ENCODE results near the gene ZNF222.

ZNF222 gene

DNA sequence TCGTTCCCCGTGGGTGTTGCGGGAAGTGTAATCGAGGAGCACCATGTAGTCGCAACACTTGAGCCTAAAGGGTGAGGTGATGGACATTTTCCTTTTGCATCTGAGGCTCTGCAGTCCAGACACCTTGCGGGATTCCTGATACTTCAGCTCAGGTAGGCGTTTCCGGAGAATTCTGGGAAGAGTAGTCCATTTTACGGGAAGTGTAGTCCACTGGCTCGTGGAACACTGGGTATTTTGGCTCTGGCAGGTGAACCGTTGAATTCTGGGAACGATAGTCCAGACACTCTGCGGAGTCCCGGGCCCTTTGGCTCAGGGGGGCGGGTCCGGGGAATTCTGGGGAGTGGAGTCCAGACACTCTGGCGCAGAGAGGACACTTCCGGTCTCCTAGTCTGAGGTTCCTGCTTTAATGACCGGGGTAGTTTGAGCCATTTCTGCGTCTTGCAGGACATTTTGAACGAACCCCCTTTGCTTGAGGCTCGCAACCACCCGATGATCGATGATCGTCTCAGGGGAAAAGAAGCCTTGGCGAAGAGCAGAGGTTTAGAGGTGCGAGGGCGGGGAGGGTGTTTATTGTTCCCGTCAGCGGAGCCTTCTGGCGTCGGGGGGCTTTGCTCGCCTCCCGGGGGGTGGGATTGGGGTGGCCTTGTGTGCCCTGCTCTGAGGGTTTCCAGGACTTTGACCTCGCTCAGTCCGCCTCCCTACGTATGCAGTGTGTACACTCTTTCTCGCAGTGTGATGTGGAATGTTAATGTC, 26.6 kb downstream of the ZNF222 start, which contains the start of gene ZNF223:
ZNF223 (plus strand) TSS at position 387 of the 753 bp plus-strand sequence. CDS start 3,141 bp downstream, outside the sequence.
- peak within 1 kb of the TSS; percentile 80 for H3K27ac ChIP-seq

DNA sequence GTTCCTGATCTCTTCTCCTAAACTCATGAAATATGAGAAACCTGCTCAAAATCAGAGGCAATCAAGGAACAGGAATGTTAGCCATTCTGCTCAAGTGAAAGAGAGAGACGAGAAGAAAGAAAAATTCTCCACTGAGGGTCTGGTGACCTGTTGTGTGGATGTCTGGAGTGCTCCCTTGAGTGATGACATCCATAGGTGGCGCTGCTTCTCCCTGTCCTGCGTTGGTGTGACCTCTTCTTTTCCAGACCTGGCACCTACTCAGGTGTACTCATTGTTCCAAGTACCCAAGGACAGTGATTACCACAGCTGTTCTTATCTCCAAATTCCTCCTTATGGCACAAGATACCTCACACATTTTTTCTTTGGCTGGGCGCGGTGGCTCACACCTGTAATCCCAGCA, 30.7 kb downstream of the ZNF222 start:
- DNase-seq (ENCODE audit: low read depth, low spot score): no peak
- H3K27ac ChIP-seq: no peak overlapping the region

More for the DNA sequence above, 26.6 kb downstream of the ZNF222 start, which contains the start of gene ZNF223:
- peak; percentile 70 for DNase-seq (ENCODE audit: low read depth, low spot score)

DNA sequence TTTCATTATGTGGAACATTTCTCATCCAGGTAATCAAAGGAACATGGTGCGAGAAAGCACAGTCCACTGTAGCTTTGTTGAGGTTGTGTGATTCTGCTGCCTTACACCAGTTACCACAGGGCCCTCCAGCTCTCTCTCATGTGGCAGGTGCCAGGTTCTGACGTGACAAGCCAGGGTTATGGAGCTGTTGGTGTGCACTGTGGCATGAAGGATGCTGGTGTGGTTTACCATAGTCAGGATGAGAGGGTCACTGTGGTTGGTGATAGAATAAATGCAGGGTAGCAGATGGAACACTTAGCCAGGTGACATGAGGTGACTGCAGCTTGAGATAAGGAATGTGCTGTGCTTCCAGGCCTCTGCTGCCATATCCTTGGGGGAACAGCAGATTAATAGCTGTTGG, 34.0 kb downstream of the ZNF222 start:
- H3K27ac ChIP-seq: no peak overlapping the region
- DNase-seq (ENCODE audit: low read depth, low spot score): no peak

DNA sequence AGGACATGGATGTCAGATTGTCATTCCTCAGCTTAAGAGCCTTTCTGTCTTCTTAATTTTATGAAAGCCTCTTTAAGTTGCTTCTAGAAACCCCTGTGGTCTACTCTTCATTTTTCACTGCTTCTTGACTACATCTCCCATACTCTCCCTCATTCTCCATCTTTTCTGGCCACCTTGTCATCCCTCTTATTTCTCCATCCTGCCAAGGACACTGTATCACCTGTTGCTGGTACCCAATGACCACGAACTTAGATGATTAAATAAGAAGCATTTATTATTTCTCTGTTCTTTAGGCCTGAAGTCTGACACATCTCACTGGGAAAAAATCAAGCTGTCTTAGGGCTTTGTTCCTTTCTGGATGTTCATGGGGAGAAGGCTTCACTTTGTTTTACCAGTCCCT, 35.9 kb downstream of the ZNF222 start:
- no peak for DNase-seq (ENCODE audit: low read depth, low spot score)
- H3K27ac ChIP-seq: no peak overlapping the region

DNA sequence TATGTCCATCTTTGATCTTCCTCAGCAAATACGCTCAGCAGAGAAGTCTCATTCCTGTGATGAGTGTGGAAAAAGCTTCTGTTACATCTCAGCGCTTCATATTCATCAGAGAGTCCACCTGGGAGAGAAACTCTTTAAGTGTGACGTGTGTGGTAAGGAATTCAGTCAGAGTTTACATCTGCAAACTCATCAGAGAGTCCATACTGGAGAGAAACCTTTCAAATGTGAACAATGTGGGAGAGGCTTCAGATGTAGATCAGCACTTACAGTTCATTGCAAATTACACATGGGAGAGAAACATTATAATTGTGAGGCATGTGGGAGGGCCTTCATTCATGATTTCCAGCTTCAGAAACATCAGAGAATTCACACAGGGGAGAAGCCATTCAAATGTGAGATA, 41.1 kb downstream of the ZNF222 start:
- no peak for DNase-seq (ENCODE audit: low read depth, low spot score)
- no peak overlapping the region for H3K27ac ChIP-seq

DNA sequence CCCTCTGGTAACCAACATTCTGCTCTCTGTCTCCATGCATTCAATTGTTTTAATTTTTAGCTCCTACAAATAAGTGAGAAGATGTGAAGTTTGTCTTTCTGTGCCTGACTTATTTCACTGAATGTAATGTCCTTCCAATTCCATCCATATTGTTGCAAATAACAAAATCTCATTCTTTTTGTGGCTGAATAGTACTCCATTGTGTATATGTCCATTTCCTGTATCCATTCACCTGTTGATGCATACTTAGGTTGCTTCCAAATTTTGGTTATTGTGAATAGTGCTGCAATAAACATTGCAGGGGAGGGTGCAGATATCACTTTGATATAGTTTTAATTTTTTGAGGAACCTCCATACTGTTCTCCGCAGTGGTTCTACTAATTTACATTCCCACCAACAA, 44.2 kb downstream of the ZNF222 start:
- no peak overlapping the region for H3K27ac ChIP-seq
- DNase-seq (ENCODE audit: low read depth, low spot score): no peak

DNA sequence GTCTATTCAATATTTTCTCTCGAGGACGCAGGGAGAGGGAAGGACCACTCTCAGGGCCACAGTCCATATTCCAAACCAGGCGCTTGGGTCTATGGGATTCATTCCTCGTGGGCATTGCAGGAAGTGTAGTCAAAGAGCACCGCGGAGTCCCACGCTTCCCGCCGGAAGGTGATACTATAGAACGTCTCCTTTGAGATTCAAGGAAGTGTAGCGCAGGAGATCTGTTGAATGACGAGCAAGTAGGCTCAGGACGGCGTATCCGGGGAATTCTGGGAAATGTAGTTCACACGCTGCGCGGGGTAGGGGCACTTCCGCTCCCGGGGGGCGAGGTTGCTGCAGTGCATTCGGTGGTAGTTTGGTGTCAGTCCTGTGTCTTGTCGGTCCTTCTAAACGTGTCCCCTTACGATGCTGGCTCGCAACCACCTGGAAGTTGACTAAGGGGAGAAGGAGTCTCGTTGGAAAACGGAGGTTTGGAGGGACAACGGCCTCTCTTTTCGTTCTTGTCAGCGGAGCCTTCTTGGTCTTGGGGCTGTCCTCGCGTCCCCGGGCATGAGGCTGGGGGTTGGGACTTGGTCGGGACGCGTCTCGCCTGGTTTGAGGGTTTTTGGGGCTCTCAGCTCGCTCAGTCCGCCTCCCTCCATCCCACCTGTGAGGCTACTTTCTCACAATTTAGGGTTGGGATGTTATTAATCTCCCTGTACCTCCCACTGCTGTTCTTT, 46.8 kb downstream of the ZNF222 start, which contains the start of gene ZNF284:
ZNF284 (plus strand) TSS at position 336 of the 719 bp plus-strand sequence. CDS start 4,231 bp downstream, outside the sequence.
- H3K27ac ChIP-seq: peak within 1 kb of the TSS; percentile 33
- peak; percentile 56 for DNase-seq (ENCODE audit: low read depth, low spot score)

DNA sequence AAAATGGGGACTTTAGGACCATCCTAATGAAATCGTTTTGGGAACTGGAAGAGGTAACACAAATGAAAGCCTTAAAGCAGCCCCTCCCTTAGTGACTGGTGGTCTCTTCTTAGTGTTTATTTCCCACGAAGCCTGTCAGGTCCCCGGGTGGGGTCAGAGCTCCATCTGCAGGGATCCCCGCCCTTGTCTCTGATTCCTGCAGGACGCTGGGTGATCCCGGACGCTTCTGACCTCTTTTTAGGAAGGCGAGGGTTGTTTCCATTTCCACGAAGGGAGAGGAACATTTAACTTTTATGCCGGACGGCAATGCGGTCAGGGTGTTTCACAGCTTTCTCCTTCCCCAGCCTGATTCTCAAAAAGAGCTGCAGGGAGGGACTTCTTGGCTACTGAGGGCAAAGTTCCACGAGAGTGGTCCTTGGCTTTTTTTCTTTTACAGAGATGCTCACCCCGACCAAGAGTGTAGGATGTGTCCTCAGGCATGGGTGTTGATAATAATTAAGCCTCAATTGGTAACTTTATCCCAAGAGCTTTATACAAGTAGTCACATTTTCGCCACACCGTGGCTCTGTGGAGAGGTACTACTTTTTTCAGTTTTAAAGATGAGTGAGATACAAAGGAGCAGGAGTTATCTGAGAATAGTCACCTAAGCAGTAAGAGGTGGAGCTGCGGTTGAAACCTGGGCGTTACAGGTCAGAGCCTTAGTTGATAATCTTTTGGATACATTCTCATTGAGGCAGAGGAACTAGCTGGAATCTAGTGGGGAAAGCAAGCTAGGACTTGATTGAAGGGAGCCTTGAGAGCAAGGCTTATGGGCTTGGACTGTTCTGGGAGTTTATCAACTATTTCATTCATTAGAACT, 47.6 kb downstream of the ZNF222 start:
- no peak for DNase-seq (ENCODE audit: low read depth, low spot score)

DNA sequence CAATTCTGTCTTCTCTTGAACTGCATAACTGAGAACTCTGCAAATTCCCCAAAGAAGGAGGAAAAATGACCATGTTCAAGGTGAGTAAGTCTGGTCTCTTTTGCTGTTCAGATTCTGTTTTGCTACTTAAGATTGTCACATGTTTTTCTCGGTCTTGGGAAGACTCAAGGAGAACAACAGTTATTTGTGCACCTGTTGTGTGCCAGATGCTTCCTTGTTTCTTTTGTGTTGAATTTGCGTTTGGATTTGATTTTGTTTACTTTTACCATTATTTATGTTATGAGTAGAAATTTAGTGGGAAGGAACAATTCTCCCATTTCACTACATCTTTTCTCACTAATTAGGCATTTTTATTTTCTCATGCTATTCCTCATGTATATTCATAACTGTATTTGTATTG, 51.1 kb downstream of the ZNF222 start:
- H3K27ac ChIP-seq: no peak overlapping the region
- DNase-seq (ENCODE audit: low read depth, low spot score): no peak

More for the DNA sequence above, 47.6 kb downstream of the ZNF222 start:
- H3K27ac ChIP-seq: no peak overlapping the region

Measured in epithelial cell of prostate (primary cell).